ENCODE measurements around the gene PLIN3.
A peak's percentile ranks its signal among the peaks of the same experiment; 100 is the strongest.
"Not testable (repeated sequence)": the region's sequence is repeated elsewhere in the genome, so short reads cannot be mapped to it uniquely, and the experiment has no call there.

PLIN3 gene

DNA sequence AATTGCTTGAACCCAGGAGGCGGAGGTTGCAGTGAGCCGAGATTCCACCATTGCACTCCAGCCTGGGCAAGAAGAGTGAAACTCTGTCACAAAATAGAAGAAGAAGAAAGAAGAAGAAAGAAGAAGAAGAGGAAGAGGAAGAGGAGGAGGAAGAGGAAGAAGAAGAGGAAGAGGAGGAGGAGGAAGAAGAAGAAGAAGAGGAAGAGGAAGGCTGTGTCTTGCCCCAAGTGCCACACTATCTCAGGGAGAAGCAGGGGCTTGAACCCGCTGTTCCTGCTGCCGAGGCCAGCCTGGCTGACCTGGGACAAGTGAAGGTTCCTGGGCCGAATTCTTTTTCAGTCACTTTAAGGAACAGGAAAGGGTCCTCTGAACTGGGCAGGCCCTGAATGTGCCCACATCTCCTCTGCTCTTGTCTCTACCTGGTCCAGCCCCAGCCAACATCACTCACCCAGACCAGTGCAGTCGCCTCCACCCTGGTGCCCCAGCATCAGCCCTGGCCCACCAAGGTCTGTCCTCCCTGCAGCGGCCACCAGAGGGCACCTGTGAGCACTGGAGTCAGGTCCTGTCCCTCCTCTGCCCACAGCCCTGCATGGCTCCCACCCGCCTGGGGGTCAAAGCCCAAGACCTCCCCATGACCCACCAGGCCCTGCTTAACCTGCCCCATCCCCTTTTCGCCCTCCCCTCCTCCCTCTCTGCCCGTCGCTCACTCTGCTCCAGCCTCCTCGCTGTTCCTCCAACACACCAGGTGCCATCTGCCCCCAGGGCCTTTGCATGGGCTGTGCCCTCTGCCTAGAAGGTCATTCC, 55.9 kb downstream of the PLIN3 start:
- peak; percentile 81 for DNase-seq (ENCODE audit: low spot score)

GRCh38 chr19:4807188-4807587, 60.3 kb downstream of the PLIN3 start:
- no peak for DNase-seq (ENCODE audit: low spot score)

DNA sequence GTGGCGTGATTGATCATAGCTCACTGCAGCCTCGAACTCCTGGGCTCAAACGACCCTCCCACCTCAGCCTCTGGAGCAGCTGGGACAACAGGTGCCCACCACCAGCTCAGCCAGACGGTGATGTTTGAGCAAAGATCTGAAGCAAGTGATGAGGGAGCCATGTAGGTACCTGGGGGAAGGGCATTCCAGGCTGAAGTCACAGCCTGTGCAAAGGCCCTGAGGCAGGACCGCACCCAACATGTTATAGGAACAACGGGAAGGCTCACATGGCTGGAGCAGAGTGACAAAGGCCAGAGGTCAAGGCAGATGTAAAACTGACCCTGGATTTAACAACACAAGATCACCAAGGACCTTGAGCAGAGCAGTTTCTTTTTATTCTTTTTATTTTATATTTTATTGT, 61.1 kb downstream of the PLIN3 start:
- no peak for DNase-seq (ENCODE audit: low spot score)

DNA sequence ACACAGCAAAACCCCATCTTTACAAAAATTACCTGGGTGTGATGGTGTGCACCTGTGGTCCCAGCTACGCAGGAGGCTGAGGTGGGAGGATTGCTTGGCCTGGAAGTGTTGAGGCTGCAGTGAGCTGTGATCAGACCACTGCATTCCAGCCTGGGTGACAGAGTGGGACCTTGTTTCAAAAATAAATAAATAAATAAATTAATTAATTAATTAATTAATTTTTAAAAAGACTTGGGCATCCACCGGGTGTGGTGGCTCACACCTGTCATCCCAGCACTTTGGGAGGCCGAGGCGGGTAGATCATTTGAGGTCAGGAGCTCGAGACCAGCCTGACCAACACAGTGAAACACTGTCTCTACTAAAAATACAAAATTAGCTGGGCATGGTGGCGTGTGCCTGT, 62.3 kb downstream of the PLIN3 start:
- not testable (repeated sequence) for DNase-seq (ENCODE audit: low spot score)

- peak; percentile 45 for DNase-seq (ENCODE audit: low spot score)
Observed at GRCh38 chr19:4803736-4804695, 63.5 kb downstream of the PLIN3 start.

DNA sequence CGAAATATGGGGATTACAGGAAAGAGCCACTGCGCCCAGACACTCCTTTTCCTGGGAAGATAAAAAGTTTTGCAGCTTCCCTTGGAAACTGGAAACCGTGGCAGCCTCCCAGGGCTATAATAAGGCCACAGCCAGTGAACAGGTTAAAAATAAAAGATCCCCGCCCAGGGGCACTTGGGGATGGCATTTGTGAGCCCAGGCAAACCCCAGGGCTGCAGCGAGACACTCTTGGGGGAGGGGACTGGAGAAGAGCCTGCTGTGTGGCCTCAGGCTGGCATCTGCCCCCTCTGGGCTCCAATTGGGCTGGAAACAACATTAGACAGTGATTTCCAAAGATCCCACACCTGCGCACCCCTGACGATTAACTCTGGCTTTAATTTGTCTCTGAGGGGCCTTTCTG, 64.8 kb downstream of the PLIN3 start:
- no peak for DNase-seq (ENCODE audit: low spot score)

GRCh38 chr19:4801085-4801619, 66.3 kb downstream of the PLIN3 start:
- no peak for DNase-seq (ENCODE audit: low spot score)

GRCh38 chr19:4800591-4801081, 66.8 kb downstream of the PLIN3 start:
- DNase-seq (ENCODE audit: low spot score): no peak

- DNase-seq (ENCODE audit: low spot score): no peak
Observed at GRCh38 chr19:4795400-4795799, 72.1 kb downstream of the PLIN3 start.

GRCh38 chr19:4794971-4795370, 72.5 kb downstream of the PLIN3 start:
- DNase-seq (ENCODE audit: low spot score): no peak

- DNase-seq (ENCODE audit: low spot score): not testable (repeated sequence)
Observed at GRCh38 chr19:4793278-4793677, 74.2 kb downstream of the PLIN3 start.

GRCh38 chr19:4792866-4793195, 74.6 kb downstream of the PLIN3 start:
- DNase-seq (ENCODE audit: low spot score): not testable (repeated sequence)

DNA sequence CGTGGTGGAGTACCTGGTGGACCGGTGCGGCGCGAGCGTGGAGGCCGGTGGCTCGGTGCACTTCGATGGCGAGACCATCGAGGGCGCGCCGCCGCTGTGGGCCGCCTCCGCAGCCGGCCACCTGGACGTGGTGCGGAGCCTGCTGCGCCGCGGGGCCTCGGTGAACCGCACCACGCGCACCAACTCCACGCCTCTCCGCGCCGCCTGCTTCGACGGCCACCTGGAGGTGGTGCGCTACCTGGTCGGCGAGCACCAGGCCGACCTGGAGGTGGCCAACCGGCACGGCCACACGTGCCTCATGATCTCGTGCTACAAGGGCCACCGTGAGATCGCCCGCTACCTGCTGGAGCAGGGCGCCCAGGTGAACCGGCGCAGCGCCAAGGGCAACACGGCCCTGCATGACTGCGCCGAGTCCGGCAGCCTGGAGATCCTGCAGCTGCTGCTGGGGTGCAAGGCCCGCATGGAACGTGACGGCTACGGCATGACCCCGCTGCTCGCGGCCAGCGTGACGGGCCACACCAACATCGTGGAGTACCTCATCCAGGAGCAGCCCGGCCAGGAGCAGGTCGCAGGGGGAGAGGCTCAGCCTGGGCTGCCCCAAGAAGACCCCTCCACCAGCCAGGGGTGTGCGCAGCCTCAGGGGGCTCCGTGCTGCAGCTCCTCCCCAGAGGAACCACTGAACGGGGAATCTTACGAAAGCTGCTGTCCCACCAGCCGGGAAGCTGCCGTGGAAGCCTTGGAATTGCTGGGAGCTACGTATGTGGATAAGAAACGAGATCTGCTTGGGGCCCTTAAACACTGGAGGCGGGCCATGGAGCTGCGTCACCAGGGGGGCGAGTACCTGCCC, 75.2 kb downstream of the PLIN3 start:
- DNase-seq (ENCODE audit: low spot score): not testable (repeated sequence)

- peak; percentile 100 for DNase-seq (ENCODE audit: low spot score)
Observed at GRCh38 chr19:4791183-4792018, 76.1 kb downstream of the PLIN3 start, which contains the start of gene FEM1A. Gene FEM1A, plus strand, starts transcription at chr19:4791734. Its CDS starts 121 bp downstream, at chr19:4791855.

All from hematopoietic multipotent progenitor cell treated with erythropoietin and hydrocortisone succinate and interleukin-3 and kit ligand, for 15 days (in vitro differentiated cells).